ENCODE data around the gene IKZF1. TPM values are rescaled to one million over a fixed set of nuclear protein-coding genes. Genes with fewer than 3 reads are reported as not detected.
A peak's percentile ranks its signal among the peaks of the same experiment; 100 is the strongest.

IKZF1 gene
- total RNA-seq, 1 donor from 2014 or later: 44.9 TPM

DNA sequence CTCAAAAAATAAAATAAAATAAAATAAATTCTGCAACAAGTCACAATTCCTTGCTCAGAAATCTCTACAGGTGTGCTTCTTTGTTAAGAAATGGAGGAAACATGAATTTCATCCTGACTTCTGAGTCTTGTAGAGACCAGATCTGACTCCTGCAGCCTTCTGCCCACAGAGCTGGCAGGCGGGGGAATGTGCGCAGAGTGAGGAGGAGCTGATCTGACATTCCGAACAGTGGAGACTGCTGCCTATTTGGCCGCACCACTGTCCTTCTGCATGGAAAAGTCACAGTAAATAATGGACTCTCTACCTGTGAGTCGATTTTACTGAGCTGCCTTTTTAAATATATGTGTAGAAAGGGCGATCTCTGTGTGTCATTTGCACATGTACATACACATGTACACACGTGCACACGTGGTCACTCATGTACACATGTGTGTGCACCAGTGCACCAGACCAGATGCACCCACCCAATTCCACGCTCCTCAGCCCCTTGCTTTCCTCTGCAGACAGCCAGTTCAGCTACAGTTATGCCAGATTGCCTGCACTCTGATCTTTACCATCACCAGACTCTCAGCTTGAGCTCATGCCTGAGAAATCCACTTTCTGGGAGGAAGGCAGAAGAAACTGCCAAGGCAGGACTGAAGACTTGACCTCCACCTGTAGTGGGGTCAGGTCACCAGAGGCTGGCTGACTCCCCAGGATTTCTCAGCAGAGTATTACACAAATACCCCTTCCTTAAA, 54.9 kb downstream of the IKZF1 start:
- Histone ChIP-seq H3K27me3 (no peaks in the 10 kb centered on the region), H3K27ac (peak overlapping the region; percentile 10), H3K36me3 (no peaks in the 10 kb centered on the region), H3K4me1 (no peaks in the 10 kb centered on the region), H3K9me3 (no peaks in the 10 kb centered on the region), H3K4me3 (no peak overlapping the region)
- intact Hi-C loops (cut with DNase I): no loop called here
- TF ChIP-seq, protein P1, sequence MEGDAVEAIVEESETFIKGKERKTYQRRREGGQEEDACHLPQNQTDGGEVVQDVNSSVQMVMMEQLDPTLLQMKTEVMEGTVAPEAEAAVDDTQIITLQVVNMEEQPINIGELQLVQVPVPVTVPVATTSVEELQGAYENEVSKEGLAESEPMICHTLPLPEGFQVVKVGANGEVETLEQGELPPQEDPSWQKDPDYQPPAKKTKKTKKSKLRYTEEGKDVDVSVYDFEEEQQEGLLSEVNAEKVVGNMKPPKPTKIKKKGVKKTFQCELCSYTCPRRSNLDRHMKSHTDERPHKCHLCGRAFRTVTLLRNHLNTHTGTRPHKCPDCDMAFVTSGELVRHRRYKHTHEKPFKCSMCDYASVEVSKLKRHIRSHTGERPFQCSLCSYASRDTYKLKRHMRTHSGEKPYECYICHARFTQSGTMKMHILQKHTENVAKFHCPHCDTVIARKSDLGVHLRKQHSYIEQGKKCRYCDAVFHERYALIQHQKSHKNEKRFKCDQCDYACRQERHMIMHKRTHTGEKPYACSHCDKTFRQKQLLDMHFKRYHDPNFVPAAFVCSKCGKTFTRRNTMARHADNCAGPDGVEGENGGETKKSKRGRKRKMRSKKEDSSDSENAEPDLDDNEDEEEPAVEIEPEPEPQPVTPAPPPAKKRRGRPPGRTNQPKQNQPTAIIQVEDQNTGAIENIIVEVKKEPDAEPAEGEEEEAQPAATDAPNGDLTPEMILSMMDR (IDR thresholded peaks at IDR 0.05): no peak
- no peak for TF ChIP-seq POLR2A (IDR thresholded peaks at IDR 0.05)
- no peak for TF ChIP-seq POLR2AphosphoS5 (IDR thresholded peaks at IDR 0.05; ENCODE audit: insufficient read depth in 1 of 2, low read depth in 1 of 2)
- no peak for DNase-seq (ENCODE audit: extremely low spot score in 2 of 2)

DNA sequence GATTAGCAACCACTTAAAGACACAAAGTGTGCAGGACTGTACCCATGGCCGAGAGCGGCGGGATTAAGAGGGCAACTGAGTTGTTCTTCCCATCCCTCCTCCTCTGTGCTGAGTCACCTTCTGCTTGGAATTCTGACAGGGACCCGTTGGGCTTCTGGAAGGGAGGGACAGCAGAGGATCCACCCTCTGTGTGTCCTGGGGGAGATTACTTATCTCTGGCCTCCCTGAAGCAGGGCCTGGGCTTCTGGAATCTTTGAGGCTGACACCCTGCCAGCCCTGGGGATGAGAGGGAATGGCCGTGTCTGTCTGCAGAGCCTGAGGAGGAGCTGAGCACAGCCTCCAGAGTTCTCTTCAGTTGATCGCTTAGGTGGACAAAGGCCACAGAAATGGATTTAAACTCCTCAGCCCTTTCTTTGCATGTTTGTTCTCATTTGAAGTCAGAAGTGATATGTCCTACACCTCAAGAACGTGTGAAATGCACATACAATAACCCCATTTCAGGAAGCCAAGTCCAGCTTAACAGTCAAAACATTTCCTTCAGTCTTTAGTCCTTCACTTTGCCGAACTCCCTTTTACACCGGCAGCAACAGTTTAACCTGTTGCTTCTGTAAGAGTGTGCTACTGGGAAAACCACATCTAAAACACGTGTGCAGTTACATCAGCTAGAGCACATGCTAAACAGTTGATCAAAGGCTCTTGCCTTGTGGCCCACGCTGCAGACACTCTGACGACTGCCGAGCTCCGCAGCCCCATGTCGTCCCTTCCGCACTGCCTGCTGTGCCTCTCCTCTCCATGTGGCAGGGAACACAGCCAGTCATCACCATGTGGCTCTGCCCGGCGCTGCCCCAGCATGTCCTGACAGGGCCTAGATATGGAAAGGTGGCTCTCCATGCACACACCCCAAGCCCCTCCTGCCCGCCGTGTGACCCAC, 55.7 kb downstream of the IKZF1 start:
- TF ChIP-seq POLR2A (IDR thresholded peaks at IDR 0.05) (peak in 1 of 2 donors; percentile 22), POLR2AphosphoS5 (IDR thresholded peaks at IDR 0.05; ENCODE audit: insufficient read depth in 1 of 2, low read depth in 1 of 2) (peak in 1 of 2 donors; percentile 64)
- TF ChIP-seq, protein P1 (IDR thresholded peaks at IDR 0.05): no peak
- H3K27me3 ChIP-seq: no peaks in the 10 kb centered on the region
- no peaks in the 10 kb centered on the region for H3K36me3 ChIP-seq
- H3K27ac ChIP-seq: peak overlapping the region; percentile 10
- H3K9me3 ChIP-seq: no peaks in the 10 kb centered on the region
- no peak for DNase-seq (ENCODE audit: extremely low spot score in 2 of 2)
- intact Hi-C loops (cut with DNase I): no loop called here
- H3K4me3 ChIP-seq: no peak overlapping the region
- H3K4me1 ChIP-seq: no peaks in the 10 kb centered on the region

DNA sequence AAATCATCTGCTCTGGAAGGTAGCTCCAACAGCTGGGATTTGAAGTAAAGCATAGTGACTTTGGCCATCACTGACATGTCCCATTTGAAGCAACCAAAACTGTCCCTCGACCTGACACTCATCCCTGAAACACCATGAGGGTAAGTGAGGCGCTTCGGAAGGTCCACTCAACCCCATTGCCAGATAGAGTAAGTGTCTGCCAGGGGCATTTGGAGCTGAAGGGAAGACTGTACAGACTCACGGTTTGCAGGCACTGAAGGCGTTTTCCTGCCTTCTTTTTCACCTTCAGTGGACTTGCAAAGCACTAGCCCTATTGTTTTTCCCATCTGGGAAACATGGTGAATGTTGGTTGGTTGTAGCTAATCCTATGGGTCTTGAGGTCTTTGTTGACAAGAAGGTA, 57.6 kb downstream of the IKZF1 start:
- H3K27me3 ChIP-seq: no peaks in the 10 kb centered on the region
- H3K9me3 ChIP-seq: no peaks in the 10 kb centered on the region
- no peak overlapping the region for H3K27ac ChIP-seq
- no peaks in the 10 kb centered on the region for H3K4me1 ChIP-seq
- no peaks in the 10 kb centered on the region for H3K36me3 ChIP-seq
- no peak for DNase-seq (ENCODE audit: extremely low spot score in 2 of 2)
- no peak overlapping the region for H3K4me3 ChIP-seq
- no peak for TF ChIP-seq POLR2AphosphoS5 (IDR thresholded peaks at IDR 0.05; ENCODE audit: insufficient read depth in 1 of 2, low read depth in 1 of 2)
- TF ChIP-seq, protein P1 (IDR thresholded peaks at IDR 0.05): no peak
- TF ChIP-seq POLR2A (IDR thresholded peaks at IDR 0.05): no peak
- intact Hi-C loops (cut with DNase I): no loop called here

DNA sequence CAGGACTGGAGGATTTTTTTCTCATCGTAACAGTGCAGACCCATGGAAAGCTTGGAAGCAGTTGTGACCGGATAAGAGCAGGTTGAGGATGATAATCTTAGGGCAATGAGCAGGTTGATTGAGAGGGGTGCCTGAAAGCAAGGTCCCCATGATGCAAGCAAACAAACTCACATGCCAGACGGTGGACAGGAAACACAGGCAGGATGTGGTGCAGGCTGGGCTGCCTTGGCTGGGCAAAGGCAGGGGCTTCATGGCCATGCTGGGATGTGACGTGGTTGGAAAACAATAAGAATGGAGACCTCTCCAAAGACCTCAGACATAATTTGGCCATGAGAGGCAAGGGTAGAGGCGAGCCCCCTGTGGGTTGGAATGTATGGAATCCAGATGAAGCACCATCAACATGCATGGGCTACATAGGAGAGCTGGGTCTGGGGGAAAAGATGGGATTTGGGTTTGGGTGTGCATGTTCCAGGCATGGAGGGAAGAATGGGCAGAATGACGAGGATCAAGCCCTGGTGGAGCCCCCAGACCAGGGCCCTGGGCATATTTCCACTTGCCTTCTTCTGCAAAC, 58.3 kb downstream of the IKZF1 start:
- intact Hi-C loops (cut with DNase I): no loop called here
- Histone ChIP-seq H3K27me3 (no peaks in the 10 kb centered on the region), H3K9me3 (no peaks in the 10 kb centered on the region), H3K27ac (no peak overlapping the region), H3K4me3 (no peak overlapping the region), H3K36me3 (no peaks in the 10 kb centered on the region), H3K4me1 (no peaks in the 10 kb centered on the region)
- no peak for DNase-seq (ENCODE audit: extremely low spot score in 2 of 2)
- TF ChIP-seq, protein P1 (IDR thresholded peaks at IDR 0.05): no peak
- no peak for TF ChIP-seq POLR2AphosphoS5 (IDR thresholded peaks at IDR 0.05; ENCODE audit: insufficient read depth in 1 of 2, low read depth in 1 of 2)
- no peak for TF ChIP-seq POLR2A (IDR thresholded peaks at IDR 0.05)
